LNCaP clone FGC (cell line): ENCODE results near the gene ITPRIPL1.

ENCODE experiments used
- DNase-seq: peaks from one replicate; pipeline ENCODE4 v3.0.0-alpha.2; 2011; ENCODE audit warnings: low read depth
- H3K4me3 ChIP-seq: 2 replicates; pipeline ENCODE4 v1.5.1; 2011; ENCODE audit warnings: mild to moderate bottlenecking, low read depth, low read length, control low read depth
- TF ChIP-seq, protein P1 (sequence below): IDR thresholded peaks from 2 replicates; pipeline ENCODE4 v1.5.1; 2012; ENCODE audit warnings: mild to moderate bottlenecking; ENCODE audit not compliant: control insufficient read depth, insufficient read depth; ENCODE audit errors: extremely low read depth

The ITPRIPL1 gene

DNA sequence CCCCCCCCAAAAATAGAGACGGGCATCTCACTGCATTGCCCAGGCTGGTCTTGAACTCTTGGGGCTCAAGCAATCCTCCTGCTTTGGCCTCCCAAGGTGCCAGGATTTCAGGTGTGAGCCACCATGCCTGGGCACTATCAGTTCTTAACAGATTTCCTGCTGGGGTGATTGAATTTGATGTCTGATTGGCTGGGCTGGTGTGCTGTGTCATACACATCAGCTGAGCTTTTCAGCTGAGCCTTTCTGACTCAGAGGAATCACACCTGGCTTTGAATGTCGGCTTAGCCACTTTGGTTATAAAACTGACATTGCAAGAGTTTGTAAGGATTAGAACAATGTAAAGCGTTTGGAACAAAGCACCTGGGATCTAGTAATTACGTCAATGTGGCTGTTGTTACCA is 29.4 kb downstream of the ITPRIPL1 start:
- TF ChIP-seq, protein P1, sequence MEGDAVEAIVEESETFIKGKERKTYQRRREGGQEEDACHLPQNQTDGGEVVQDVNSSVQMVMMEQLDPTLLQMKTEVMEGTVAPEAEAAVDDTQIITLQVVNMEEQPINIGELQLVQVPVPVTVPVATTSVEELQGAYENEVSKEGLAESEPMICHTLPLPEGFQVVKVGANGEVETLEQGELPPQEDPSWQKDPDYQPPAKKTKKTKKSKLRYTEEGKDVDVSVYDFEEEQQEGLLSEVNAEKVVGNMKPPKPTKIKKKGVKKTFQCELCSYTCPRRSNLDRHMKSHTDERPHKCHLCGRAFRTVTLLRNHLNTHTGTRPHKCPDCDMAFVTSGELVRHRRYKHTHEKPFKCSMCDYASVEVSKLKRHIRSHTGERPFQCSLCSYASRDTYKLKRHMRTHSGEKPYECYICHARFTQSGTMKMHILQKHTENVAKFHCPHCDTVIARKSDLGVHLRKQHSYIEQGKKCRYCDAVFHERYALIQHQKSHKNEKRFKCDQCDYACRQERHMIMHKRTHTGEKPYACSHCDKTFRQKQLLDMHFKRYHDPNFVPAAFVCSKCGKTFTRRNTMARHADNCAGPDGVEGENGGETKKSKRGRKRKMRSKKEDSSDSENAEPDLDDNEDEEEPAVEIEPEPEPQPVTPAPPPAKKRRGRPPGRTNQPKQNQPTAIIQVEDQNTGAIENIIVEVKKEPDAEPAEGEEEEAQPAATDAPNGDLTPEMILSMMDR: no peak
- H3K4me3 ChIP-seq: no peak overlapping the region
- DNase-seq: no peak

DNA sequence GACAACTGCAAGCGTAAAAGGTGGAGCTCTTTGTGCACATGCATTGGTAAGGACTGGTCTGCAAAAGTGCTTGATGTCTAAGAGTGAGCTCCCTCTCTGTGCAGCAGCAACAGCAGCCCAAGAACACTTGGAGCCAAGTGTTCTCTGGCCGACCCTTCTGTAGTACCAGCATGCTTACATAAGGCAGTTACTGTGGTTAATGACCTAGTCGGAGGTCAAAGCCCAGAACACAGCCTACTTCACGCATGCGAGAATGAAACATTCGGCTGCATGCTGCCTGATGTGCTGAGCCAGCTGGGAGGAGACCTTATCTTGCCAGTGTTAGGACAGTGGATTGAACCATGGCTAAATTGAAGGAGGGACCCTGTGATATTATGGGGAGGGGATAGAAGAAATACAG is 31.8 kb downstream of the ITPRIPL1 start:
- no peak overlapping the region for H3K4me3 ChIP-seq
- TF ChIP-seq, protein P1: no peak
- no peak for DNase-seq

- TF ChIP-seq, protein P1: peak; percentile 54
- DNase-seq: no peak
- no peak overlapping the region for H3K4me3 ChIP-seq
These were observed 34.2 kb downstream of the ITPRIPL1 start for GRCh38 chr2:96359310-96359709.

DNA sequence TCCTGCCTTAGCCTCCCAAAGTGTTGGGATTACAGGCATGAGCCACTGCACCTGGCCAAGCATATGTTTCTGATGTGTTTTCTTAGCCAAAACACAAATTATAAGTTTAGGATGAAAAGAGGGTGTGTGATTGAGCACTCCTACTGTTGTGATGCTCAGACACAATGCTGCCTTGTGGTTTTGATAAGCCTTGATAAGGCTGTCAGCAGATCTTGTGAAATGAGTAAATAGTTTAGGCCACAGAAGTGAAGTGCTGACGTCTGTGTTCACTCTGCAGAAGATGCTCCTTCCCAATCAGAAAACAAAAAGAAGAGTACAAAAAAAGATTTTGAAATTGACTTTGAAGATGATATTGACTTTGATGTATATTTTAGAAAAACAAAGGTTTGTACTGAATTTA is 34.7 kb downstream of the ITPRIPL1 start:
- TF ChIP-seq, protein P1: no peak
- no peak overlapping the region for H3K4me3 ChIP-seq
- DNase-seq: no peak

- TF ChIP-seq, protein P1: no peak
- no peak overlapping the region for H3K4me3 ChIP-seq
- no peak for DNase-seq
These were observed 36.6 kb downstream of the ITPRIPL1 start for GRCh38 chr2:96361751-96362150.

DNA sequence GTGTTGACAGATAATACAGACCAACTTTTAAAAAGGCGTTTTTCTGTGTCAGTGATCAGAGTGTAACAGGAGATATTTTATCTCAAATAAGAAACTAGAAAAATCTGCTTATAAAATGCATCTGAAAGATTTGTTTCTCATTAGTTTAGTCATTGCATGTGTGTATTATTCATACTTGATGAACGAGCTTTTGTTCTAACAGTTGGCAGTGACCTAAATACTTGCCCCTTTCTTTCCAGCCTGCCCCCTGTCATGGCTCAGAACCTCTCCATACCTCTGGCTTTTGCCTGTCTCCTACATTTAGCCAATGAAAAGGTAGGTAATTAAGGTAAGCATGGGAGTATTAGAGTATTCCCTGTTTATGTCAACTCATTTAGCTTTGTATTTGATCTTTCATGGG is 44.1 kb downstream of the ITPRIPL1 start:
- no peak for DNase-seq
- TF ChIP-seq, protein P1: no peak
- no peak overlapping the region for H3K4me3 ChIP-seq

DNA sequence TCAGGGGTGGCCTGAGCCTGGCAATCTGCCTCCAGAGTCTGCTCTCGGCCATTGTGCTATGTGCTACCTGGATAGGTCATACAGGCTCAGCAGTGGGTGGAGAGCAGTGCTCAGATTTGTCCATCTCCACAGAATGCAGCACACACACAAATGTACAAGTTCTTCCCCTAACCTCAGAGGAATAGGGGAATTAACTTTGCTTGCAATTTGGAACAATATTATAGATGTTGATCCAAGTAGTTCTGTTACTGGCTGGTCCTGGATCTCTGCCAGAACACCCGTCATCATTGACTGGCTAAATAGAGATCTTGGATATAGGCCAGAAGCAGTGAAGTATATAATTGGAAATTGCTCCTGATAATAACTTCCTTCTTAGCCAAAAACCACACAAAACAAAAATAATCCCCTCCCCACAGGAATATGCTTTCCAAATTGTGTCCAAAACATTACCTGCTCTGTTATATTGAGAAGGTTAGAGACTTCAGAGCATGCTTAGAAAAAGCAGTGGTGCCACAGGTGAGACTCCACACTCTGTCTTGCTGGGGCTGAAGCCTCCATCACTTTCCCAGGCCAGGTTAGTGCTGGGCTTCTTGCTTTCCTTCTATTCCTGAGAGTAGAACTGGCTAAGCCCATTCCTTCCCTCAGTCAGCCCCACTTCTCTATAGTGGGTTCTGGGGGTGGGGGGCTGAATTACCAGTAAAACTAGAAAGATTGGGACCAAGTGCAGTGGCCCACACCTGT is 49.3 kb downstream of the ITPRIPL1 start:
- no peak overlapping the region for H3K4me3 ChIP-seq
- peak; percentile 66 for DNase-seq
- TF ChIP-seq, protein P1: no peak
